ENCODE data around the gene CEBPG. TPM values are rescaled to one million over a fixed set of nuclear protein-coding genes. Genes with fewer than 3 reads are reported as not detected.

Gene CEBPG
- total RNA-seq, 3 donors from 2014 or later: 23.3 to 32.0 (median 23.4) TPM

GRCh38 chr19:33382006-33382405, 8.5 kb downstream of the CEBPG start:
- intact Hi-C loops (cut with DNase I; ENCODE audit: low total_unique reads): no loop called here
- DNase-seq (ENCODE audit: low spot score in 2 of 2): no peak
- Histone ChIP-seq H3K9me3 (no peaks in the 10 kb centered on the region), H3K4me1 (no peaks in the 10 kb centered on the region), H3K36me3 (no peaks in the 10 kb centered on the region), H3K27me3 (no peaks in the 10 kb centered on the region), H3K4me3 (no peak overlapping the region), H3K27ac (no peak overlapping the region)
- no peak for TF ChIP-seq POLR2AphosphoS5 (IDR thresholded peaks at IDR 0.05)
- TF ChIP-seq POLR2A (IDR thresholded peaks at IDR 0.05): no peak
- TF ChIP-seq CTCF (IDR thresholded peaks at IDR 0.05): no peak

- Histone ChIP-seq H3K27ac (no peak overlapping the region), H3K9me3 (no peaks in the 10 kb centered on the region), H3K4me3 (no peak overlapping the region), H3K36me3 (no peaks in the 10 kb centered on the region), H3K27me3 (no peaks in the 10 kb centered on the region), H3K4me1 (peaks cover 0 to under 1% of the 10 kb centered on the region in 2 donors)
- intact Hi-C loops (cut with DNase I; ENCODE audit: low total_unique reads): no loop called here
- DNase-seq (ENCODE audit: low spot score in 2 of 2): no peak
- TF ChIP-seq CTCF (IDR thresholded peaks at IDR 0.05) (no peak), POLR2A (IDR thresholded peaks at IDR 0.05) (no peak), POLR2AphosphoS5 (IDR thresholded peaks at IDR 0.05) (no peak)
Observed at GRCh38 chr19:33382982-33383381, 9.5 kb downstream of the CEBPG start.

- no peaks in the 10 kb centered on the region for H3K27me3 ChIP-seq
- intact Hi-C loops (cut with DNase I; ENCODE audit: low total_unique reads): no loop called here
- H3K36me3 ChIP-seq: no peaks in the 10 kb centered on the region
- no peaks in the 10 kb centered on the region for H3K9me3 ChIP-seq
- no peak overlapping the region for H3K4me3 ChIP-seq
- H3K4me1 ChIP-seq: peaks cover 8 to 9% of the 10 kb centered on the region in 2 donors
- peak in 1 of 2 donors; percentile 47 for DNase-seq (ENCODE audit: low spot score in 2 of 2)
- TF ChIP-seq CTCF (IDR thresholded peaks at IDR 0.05): no peak
- no peak for TF ChIP-seq POLR2A (IDR thresholded peaks at IDR 0.05)
- TF ChIP-seq POLR2AphosphoS5 (IDR thresholded peaks at IDR 0.05): no peak
- H3K27ac ChIP-seq: no peak overlapping the region
Observed at GRCh38 chr19:33383720-33384292, 10.3 kb downstream of the CEBPG start.

- intact Hi-C loops (cut with DNase I; ENCODE audit: low total_unique reads): no loop called here
- no peaks in the 10 kb centered on the region for H3K9me3 ChIP-seq
- TF ChIP-seq POLR2A (IDR thresholded peaks at IDR 0.05) (no peak), POLR2AphosphoS5 (IDR thresholded peaks at IDR 0.05) (no peak)
- H3K36me3 ChIP-seq: no peaks in the 10 kb centered on the region
- H3K4me3 ChIP-seq: no peak overlapping the region
- DNase-seq (ENCODE audit: low spot score in 2 of 2): peak in 1 of 2 donors; percentile 1
- peaks cover 19 to 20% of the 10 kb centered on the region in 2 donors for H3K4me1 ChIP-seq
- no peaks in the 10 kb centered on the region for H3K27me3 ChIP-seq
- no peak overlapping the region for H3K27ac ChIP-seq
Observed at GRCh38 chr19:33384983-33385382, 11.5 kb downstream of the CEBPG start.

- Histone ChIP-seq H3K9me3 (no peaks in the 10 kb centered on the region), H3K36me3 (no peaks in the 10 kb centered on the region), H3K27me3 (no peaks in the 10 kb centered on the region), H3K4me1 (peaks cover 26 to 27% of the 10 kb centered on the region in 2 donors), H3K27ac (peak overlapping the region in 1 of 2 donors; percentile 14), H3K4me3 (no peak overlapping the region)
- no peak for TF ChIP-seq CTCF (IDR thresholded peaks at IDR 0.05)
- no peak for TF ChIP-seq POLR2AphosphoS5 (IDR thresholded peaks at IDR 0.05)
- DNase-seq (ENCODE audit: low spot score in 2 of 2): peak in 1 of 2 donors; percentile 37
- intact Hi-C loops (cut with DNase I; ENCODE audit: low total_unique reads): no loop called here
Observed at GRCh38 chr19:33385956-33386355, 12.4 kb downstream of the CEBPG start.
